Mammary epithelial cell (primary cell): ENCODE measurements around the gene SOX5.

Source experiments
- CTCF ChIP-seq, 2 donors: IDR thresholded peaks in 1 of 2; conservative IDR thresholded peaks in 1 of 2; 2 replicates each; pipeline ENCODE4 v1.5.1; 2011 to 2012; ENCODE audit warnings: inconsistent platforms in 2 of 2, low read length in 2 of 2, mild to moderate bottlenecking in 2 of 2, control low read depth in 1 of 2, low read depth in 1 of 2; ENCODE audit not compliant: insufficient read depth in 1 of 2; ENCODE audit errors: extremely low read depth in 1 of 2
- EZH2 ChIP-seq: IDR thresholded peaks from 2 replicates; pipeline ENCODE4 v1.6.1; 2012; ENCODE audit warnings: low read length, inconsistent platforms, borderline replicate concordance

- TF ChIP-seq CTCF (conservative IDR thresholded peaks at IDR 0.05 in 1 of 2, IDR thresholded peaks at IDR 0.05 in 1 of 2; ENCODE audit: extremely low read depth in 1 of 2, insufficient read depth in 1 of 2, low read depth in 1 of 2, low read length in 2 of 2): no peak
- no peak for TF ChIP-seq EZH2
Observed at GRCh38 chr12:23895792-23896218, 53.7 kb downstream of the SOX5 start.
